Spinal cord (tissue), 10 donors: ENCODE data around the gene ATXN2L. TPM values are rescaled to one million over a fixed set of nuclear protein-coding genes. Genes with fewer than 3 reads are reported as not detected.
"Not testable (repeated sequence)": the region's sequence is repeated elsewhere in the genome, so short reads cannot be mapped to it uniquely, and the experiment has no call there.

Experiments used
- DNase-seq, 6 donors: peaks; one replicate each; pipeline versions ENCODE4 v3.0.0 to v3.0.0-alpha.2; 2013 to 2015; ENCODE audit warnings: low spot score in 6 of 6, low read depth in 4 of 6
- H3K27ac ChIP-seq: one replicate; pipeline ENCODE4 v1.5.1; 2013; ENCODE audit warnings: low read depth, low read length, control low read depth
- H3K27me3 ChIP-seq: one replicate; pipeline ENCODE4 v1.6.1; 2013; ENCODE audit warnings: low read length; ENCODE audit not compliant: control insufficient read depth, insufficient read depth
- H3K36me3 ChIP-seq: one replicate; pipeline ENCODE4 v1.6.1; 2013; ENCODE audit warnings: low read length; ENCODE audit not compliant: control insufficient read depth, insufficient read depth
- H3K4me1 ChIP-seq: one replicate; pipeline ENCODE4 v1.6.1; 2013; ENCODE audit warnings: low read length; ENCODE audit not compliant: control insufficient read depth, insufficient read depth
- H3K4me3 ChIP-seq: one replicate; pipeline ENCODE4 v1.5.1; 2013; ENCODE audit warnings: low read depth, low read length, control low read depth
- H3K9me3 ChIP-seq: one replicate; pipeline ENCODE4 v1.6.1; 2013; ENCODE audit warnings: low read length; ENCODE audit not compliant: control insufficient read depth, insufficient read depth
- WGBS: methylation state at CpG from one replicate; pipeline ENCODE4 v1.1.5; 2013; ENCODE audit warnings: missing lambda C conversion rate; ENCODE audit not compliant: insufficient coverage; 5-methylcytosine and 5-hydroxymethylcytosine counted together
- polyA plus RNA-seq, 2 donors: library from polyadenylated mRNA; unstranded; fragments of 120-200 nt; gene quantifications; one replicate each; pipeline ENCODE4 v1.2.1, GENCODE V29; 2013; ENCODE audit not compliant: insufficient read length in 2 of 2
- total RNA-seq, 2 donors: library from RNA; depleted of rRNA in 1 of 2; stranded (reverse); fragments of 120-200 nt in 1 of 2; fragments of >200 nt in 1 of 2; gene quantifications; one replicate each; pipeline versions ENCODE4 v1.2.3 to v1.2.4, GENCODE V29; 2013 to 2014
- donor health status: healthy.

The ATXN2L gene
- total and polyA plus RNA-seq, 4 donors: 40.1 to 159 (median 89.5) TPM

DNA sequence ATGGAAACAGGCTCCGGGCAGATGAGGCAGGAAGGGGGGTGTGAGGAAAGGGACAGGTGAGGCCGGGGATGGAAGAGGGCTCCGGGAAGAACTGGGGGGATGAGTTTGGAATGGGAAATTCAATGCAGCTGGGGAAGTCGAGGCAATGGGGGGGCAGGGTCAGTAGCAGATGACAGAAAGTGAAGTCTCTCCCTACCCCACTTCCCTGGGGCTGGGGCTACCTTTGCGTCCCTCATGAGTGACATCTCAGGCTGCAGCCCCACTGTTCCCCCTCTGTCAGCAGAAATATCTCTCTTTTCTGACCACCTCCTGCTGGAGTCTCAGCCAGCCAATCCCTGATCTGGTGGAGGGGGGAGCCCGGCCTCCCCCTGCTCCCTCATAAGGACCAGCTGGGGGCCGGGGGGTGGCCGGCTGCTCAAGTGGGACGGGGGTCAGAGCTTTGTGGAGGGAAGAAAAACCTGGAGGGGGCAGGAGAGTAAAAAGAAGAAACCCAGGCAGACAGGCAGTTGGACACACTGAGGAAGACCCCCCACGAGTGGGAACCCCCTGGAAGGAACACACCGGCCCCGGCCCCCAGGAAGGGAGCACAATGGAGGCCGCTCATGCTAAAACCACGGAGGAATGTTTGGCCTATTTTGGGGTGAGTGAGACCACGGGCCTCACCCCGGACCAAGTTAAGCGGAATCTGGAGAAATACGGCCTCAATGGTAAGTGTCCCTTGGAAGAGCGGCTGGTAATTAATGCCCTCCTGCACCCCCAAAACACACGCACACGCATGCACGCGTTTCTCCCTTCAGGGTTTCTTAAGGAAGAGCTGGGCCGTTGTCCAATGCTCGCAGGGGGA is 55.5 kb downstream of the ATXN2L start, which contains the start of gene ATP2A1:
TSS of gene ATP2A1 (plus strand) at position 406 of the 844 bp plus-strand sequence. CDS start at position 590, 184 bp downstream.
- H3K9me3 ChIP-seq: no peaks in the 10 kb centered on the region
- DNase-seq: no peak
- WGBS: 71% methylated on average over 15 of the region's 25 CpGs
- peak within 1 kb of the TSS; percentile 25 for H3K27ac ChIP-seq
- H3K4me1 ChIP-seq: peaks cover 35% of the 10 kb centered on the region
- H3K36me3 ChIP-seq: peaks cover 41% of the 10 kb centered on the region
- peaks cover 6% of the 10 kb centered on the region for H3K27me3 ChIP-seq
- peak within 1 kb of the TSS; percentile 76 for H3K4me3 ChIP-seq

DNA sequence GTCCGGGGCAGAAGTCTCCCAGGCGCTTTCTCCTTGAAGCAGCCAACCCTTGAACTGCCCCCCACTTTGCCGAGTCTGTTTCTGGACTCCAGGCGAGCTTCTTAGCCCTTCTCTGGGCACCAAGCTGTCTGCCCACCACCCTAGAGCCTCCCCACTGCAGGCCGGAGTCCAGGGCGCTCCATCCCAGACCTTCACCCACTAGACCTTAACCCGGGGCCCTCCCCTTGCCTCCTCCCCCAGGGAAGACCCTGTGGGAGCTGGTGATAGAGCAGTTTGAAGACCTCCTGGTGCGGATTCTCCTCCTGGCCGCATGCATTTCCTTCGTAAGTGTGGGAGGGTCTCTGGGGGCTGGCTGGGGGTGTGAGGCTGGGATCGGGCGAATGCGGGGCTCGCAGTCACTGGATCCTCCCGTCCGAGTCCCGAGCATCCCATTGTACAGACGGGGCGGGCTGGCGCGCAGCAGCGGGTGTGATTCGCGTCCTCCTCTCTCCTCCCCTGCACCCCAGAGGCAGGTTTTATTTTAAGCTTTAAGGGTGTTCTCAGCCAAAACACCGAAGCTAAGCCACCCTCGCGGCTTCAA is 56.6 kb downstream of the ATXN2L start:
- peaks cover 39% of the 10 kb centered on the region for H3K4me1 ChIP-seq
- peak overlapping the region; percentile 25 for H3K27ac ChIP-seq
- peak overlapping the region; percentile 76 for H3K4me3 ChIP-seq
- no peaks in the 10 kb centered on the region for H3K9me3 ChIP-seq
- peaks cover 6% of the 10 kb centered on the region for H3K27me3 ChIP-seq
- no peak for DNase-seq
- peaks cover 31% of the 10 kb centered on the region for H3K36me3 ChIP-seq
- 2% methylated on average over 18 of the region's 27 CpGs for WGBS

DNA sequence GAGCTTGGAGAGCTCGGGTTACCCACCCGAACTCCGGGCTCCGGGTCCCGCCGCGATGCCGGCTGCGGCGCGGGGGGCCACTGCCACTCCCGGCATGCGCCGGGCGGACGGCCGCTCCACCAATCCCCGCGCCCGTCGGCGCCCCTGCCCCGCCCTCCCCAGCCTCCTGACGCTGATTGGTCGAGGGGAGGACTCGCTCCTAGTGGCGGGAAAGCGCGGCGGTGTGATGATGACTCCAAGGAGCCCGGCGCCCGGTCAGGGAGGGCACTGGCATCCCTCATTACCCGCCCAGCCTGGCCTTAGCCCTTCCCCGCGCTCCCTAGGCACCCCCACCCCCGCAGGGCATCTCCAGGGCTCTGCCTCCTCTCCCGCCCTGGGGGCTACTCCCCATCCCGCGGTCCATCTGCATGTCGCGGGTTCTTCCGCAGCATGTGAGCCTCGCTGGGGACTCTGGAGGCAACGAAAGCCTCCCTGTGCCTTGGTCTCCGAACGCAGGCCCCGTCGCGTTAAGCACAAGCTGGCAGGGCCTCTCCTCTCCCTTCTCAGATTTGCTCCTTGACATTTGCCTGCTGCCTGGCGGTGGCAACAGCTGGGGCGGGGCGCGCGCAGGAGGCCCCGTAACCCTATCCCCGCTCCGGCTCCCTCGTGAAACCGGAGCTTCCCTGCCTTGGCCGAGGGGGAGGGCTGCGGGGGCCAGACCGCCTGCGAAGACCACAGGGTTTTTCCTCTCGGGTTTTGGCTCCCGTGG is 57.2 kb downstream of the ATXN2L start:
- Histone ChIP-seq H3K36me3 (peaks cover 24% of the 10 kb centered on the region), H3K4me1 (peaks cover 39% of the 10 kb centered on the region), H3K9me3 (no peaks in the 10 kb centered on the region), H3K4me3 (peak overlapping the region; percentile 76), H3K27me3 (peaks cover 6% of the 10 kb centered on the region), H3K27ac (peak overlapping the region; percentile 25)
- WGBS: under 1% methylated on average over 64 of the region's 66 CpGs
- DNase-seq: peak; percentile 61 to 95 (median 77)

DNA sequence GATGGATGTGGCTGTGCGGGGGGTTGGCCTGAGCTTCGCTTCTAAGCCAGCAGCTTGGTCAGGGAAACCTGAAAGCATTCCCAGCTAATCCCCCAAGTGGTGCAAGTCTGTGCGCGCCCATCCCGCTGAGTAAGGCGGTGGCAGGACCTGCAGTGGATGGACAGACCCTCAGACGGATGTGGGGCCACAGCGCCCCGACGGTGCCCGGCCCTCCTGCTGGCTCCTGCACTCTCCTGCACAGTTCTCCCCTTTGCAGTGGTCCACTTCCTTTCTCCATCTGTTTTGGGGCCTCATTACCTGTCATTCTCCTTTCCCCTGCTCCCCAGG is 57.8 kb downstream of the ATXN2L start:
- 13% methylated on average over 11 of the region's 11 CpGs for WGBS
- H3K4me1 ChIP-seq: peaks cover 39% of the 10 kb centered on the region
- no peak overlapping the region for H3K4me3 ChIP-seq
- no peak for DNase-seq
- peaks cover 6% of the 10 kb centered on the region for H3K27me3 ChIP-seq
- H3K9me3 ChIP-seq: no peaks in the 10 kb centered on the region
- H3K36me3 ChIP-seq: peaks cover 19% of the 10 kb centered on the region
- no peak overlapping the region for H3K27ac ChIP-seq

DNA sequence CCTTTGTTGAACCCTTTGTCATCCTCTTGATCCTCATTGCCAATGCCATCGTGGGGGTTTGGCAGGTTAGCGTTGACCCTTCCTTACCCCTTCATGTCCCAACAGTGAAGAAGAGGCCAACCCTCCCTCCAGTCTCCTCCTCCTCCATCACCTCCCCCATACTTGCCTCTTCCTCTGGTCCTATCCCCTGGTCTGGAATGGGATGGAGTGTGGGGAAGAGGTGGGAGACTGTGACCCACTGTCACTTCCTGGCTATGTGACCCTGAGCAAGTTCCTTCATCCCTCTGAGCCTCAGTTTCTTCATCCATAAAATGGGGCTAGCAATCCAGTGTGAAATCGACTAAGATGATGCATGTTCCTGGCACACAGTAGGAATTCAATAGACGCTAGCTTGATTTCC is 58.2 kb downstream of the ATXN2L start:
- Histone ChIP-seq H3K27ac (no peak overlapping the region), H3K4me3 (no peak overlapping the region), H3K9me3 (no peaks in the 10 kb centered on the region), H3K36me3 (peaks cover 15% of the 10 kb centered on the region), H3K4me1 (peaks cover 39% of the 10 kb centered on the region), H3K27me3 (peaks cover 6% of the 10 kb centered on the region)
- DNase-seq: no peak
- WGBS: 94% methylated on average over 2 of the region's 4 CpGs

DNA sequence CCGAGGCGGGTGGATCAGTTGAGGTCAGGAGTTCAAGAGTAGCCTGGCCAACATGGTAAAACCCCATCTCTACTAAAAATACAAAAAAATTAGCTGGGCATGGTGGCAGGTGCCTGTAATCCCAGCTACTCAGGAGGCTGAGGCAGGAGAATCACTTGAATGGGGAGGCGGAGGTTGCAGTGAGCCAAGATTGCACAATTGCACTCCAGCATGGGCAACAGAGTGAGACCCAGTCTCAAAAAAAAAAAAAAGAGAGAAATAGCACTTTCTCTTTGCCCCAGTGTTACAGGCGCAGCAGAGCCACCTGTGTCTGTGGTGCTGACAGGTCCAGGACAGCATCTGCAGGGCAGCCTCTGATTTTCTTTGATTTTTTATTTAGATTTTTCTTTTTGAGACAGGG is 58.8 kb downstream of the ATXN2L start:
- H3K36me3 ChIP-seq, H3K9me3 ChIP-seq, H3K4me3 ChIP-seq, H3K27ac ChIP-seq, H3K27me3 ChIP-seq, DNase-seq: not testable (repeated sequence)
- H3K4me1 ChIP-seq: peaks cover 39% of the 10 kb centered on the region
- WGBS: 100% methylated on average over 1 of the region's 4 CpGs

DNA sequence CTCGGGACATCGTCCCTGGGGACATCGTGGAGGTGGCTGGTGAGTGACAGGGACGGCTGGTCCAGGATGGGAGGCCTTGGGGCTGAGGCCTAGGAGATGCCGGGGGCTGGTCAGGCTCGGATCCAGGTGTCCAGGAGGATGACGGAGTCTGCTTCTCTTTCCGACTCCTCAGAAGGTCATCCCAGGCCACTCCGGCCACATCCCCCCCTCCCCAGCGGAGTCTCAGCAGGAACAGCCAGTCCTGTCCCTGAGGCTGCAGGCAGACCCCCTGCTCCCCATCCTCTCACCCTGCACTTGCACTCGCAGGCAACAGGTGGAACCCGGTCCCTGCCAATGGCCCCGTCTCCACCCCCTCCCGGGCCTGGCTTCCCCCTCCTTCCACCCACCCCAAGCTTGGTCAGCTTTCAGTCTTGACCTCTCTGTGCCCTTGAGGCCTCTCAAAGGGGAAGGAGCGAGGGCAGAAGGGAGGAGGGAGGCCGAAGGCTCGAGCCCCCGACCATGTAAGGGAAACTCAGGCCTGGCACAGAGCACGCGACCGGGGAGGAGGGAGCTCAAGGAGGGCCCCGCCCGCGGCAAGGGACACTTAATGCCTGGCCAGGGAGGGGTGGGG is 59.9 kb downstream of the ATXN2L start:
- no peak overlapping the region for H3K27ac ChIP-seq
- peak in 1 of 6 donors; percentile 23 for DNase-seq
- no peaks in the 10 kb centered on the region for H3K9me3 ChIP-seq
- H3K36me3 ChIP-seq: no peaks in the 10 kb centered on the region
- WGBS: 29% methylated on average over 24 of the region's 24 CpGs
- H3K4me3 ChIP-seq: no peak overlapping the region
- H3K27me3 ChIP-seq: peaks cover 6% of the 10 kb centered on the region
- H3K4me1 ChIP-seq: peaks cover 39% of the 10 kb centered on the region

DNA sequence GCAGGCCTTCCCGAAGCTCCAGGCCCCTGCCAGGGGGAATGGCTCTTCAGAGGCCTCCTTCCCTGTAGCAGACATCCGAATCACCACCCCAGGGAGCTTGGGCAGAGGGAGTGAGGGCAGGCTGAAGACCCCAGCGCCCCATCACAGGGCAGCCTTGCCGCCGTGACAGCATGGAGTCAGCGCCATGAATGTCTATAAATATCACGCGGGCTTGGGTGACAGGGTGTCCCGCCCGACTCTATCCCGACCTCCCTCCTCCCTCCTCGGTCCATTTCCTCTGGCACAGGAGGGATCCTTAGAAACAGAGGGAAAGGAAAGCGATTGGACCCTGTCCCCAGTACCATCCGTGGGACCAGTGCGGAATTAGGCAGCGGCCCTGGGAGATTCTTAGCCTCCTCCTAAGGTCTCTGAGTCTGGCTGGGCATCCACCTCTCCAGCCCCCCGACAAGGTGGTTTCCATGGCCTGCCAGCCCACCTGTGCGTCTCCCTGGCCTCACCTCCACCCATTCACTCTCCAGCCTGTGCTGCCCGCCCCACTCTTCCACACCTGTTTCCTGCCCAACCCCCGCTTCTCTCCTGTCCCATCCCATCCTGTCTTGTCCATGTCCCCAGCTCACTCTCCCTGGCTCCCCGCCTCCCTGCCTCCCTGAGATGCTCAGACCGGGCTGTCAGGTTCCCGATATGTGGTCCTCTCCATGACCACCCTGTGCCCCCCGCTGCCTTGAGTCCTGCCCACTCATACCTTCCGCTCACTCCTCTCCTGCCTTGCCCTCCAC is 60.6 kb downstream of the ATXN2L start:
- Histone ChIP-seq H3K4me3 (no peak overlapping the region), H3K9me3 (no peaks in the 10 kb centered on the region), H3K4me1 (peaks cover 37% of the 10 kb centered on the region), H3K27me3 (peaks cover 6% of the 10 kb centered on the region), H3K27ac (no peak overlapping the region), H3K36me3 (no peaks in the 10 kb centered on the region)
- DNase-seq: no peak
- 58% methylated on average over 20 of the region's 25 CpGs for WGBS

DNA sequence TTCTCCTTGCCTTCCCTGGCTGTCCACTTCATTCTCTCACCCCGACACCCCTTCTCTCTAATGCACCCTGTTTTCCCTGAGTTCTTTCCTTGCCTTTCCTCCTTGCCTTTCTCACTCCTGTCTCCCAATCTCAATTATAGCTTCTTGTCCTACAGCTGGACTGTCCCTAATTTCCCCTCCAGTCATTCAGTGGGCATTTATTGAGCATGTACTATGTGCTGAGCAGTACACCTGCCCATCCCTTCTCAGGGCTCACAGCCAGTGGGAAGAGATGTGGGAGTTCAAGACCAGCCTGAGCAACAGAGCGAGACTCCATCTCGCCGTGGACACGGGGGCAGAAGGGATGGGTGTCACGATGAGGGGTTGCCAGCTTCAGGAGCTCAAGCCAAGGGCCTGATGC is 61.2 kb downstream of the ATXN2L start:
- Histone ChIP-seq H3K9me3 (no peaks in the 10 kb centered on the region), H3K4me1 (peaks cover 31% of the 10 kb centered on the region), H3K4me3 (no peak overlapping the region), H3K27ac (no peak overlapping the region), H3K27me3 (peaks cover 6% of the 10 kb centered on the region), H3K36me3 (no peaks in the 10 kb centered on the region)
- no peak for DNase-seq
- 89% methylated on average over 6 of the region's 6 CpGs for WGBS
